ENCODE measurements around the gene CEACAM6. TPM values are rescaled to one million over a fixed set of nuclear protein-coding genes. Genes with fewer than 3 reads are reported as not detected.

Gene CEACAM6
- total RNA-seq, 2 donors from 2014 or later: not detected

DNA sequence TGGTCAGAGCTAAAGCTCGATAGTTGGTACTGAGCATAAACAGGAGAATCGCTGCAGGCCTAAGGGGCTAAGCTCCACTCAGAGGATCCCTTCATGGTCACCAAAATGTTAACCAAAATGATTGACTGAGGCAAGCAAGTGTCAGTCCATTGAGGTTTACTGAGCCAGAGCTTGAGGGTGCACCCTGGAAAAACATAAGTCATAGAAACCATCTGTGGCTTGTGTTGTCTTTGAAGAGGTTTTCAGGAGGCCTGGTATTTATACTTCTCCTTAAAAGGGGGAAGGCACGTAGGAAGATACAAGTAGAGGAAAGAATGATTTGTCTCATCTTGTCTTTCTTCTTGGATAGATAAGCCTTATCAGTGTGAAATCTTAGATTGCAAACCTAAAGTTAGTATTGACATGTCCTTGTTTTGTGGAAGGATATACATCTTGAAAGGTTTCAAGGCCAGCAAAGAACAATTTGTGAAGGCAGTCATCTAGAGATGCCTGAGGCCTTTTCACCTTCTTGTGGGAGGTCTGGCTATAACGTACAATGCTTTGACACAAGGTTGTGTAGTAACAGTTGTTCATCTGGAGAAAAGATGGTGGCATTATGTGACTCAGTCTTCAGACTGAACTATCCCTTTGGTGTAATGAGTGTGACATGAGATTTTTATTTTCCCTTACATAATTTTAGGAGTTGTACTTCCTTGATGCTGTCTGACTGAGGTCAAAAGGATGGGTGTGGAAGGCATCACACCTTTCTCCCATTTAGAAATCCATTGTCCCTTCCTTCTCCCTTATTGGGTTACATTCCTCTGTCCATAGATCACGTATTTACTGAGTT lies 14.7 kb upstream of the CEACAM6 start:
- no peaks in the 10 kb centered on the region for H3K9me3 ChIP-seq
- TF ChIP-seq, protein P1, sequence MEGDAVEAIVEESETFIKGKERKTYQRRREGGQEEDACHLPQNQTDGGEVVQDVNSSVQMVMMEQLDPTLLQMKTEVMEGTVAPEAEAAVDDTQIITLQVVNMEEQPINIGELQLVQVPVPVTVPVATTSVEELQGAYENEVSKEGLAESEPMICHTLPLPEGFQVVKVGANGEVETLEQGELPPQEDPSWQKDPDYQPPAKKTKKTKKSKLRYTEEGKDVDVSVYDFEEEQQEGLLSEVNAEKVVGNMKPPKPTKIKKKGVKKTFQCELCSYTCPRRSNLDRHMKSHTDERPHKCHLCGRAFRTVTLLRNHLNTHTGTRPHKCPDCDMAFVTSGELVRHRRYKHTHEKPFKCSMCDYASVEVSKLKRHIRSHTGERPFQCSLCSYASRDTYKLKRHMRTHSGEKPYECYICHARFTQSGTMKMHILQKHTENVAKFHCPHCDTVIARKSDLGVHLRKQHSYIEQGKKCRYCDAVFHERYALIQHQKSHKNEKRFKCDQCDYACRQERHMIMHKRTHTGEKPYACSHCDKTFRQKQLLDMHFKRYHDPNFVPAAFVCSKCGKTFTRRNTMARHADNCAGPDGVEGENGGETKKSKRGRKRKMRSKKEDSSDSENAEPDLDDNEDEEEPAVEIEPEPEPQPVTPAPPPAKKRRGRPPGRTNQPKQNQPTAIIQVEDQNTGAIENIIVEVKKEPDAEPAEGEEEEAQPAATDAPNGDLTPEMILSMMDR (IDR thresholded peaks at IDR 0.05): no peak
- H3K27ac ChIP-seq: no peak overlapping the region
- no peak overlapping the region for H3K4me3 ChIP-seq
- DNase-seq (ENCODE audit: low spot score) (no peak), ATAC-seq (ENCODE audit: insufficient number of reproducible peaks, low FRiP score, low read depth) (no peak)
- H3K27me3 ChIP-seq (replicated peaks; ENCODE audit: insufficient read depth): no peaks in the 10 kb centered on the region
- no peaks in the 10 kb centered on the region for H3K4me1 ChIP-seq (ENCODE audit: control insufficient read depth in 1 of 2, low read depth in 2 of 2)
- no peaks in the 10 kb centered on the region for H3K36me3 ChIP-seq

DNA sequence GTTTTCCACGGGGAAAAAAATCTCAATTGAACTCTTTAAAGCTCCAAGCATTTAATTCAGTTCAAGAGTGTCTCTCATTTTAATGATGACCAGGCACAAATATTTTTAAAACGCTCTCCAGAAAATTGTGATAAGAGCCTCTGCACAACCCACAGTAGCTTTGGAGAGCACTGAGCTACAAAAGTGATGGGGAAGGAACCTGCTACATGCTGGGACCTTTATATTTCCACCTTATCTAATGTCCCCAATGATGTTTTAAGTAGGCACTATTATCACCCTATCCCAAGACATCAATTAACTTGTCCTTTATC lies 14.1 kb upstream of the CEACAM6 start:
- Histone ChIP-seq H3K4me1 (ENCODE audit: control insufficient read depth in 1 of 2, low read depth in 2 of 2) (no peaks in the 10 kb centered on the region), H3K4me3 (no peak overlapping the region), H3K9me3 (no peaks in the 10 kb centered on the region), H3K27ac (no peak overlapping the region), H3K27me3 (replicated peaks; ENCODE audit: insufficient read depth) (no peaks in the 10 kb centered on the region), H3K36me3 (no peaks in the 10 kb centered on the region)
- TF ChIP-seq, protein P1 (IDR thresholded peaks at IDR 0.05): no peak
- no peak for DNase-seq (ENCODE audit: low spot score)
- no peak for ATAC-seq (ENCODE audit: insufficient number of reproducible peaks, low FRiP score, low read depth)

DNA sequence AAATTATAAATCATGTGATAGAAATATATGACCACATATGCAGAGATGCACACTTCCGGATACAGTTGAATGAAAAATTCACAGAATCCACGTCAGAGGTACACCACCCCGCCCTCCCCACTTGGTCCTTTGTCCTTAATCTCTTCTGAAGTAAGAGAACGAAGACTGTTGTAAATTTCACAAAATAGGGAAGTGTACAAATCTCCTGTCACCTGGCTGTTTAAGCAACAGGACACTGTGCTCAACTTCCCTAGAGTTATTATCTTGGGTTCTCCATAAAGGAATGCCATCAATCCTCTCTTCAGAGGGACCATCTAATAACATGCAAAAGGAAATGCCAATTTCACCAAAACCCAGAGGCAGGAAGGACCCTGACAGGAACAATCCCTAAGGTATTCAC lies 10.5 kb upstream of the CEACAM6 start:
- no peak overlapping the region for H3K4me3 ChIP-seq
- no peaks in the 10 kb centered on the region for H3K9me3 ChIP-seq
- TF ChIP-seq, protein P1 (IDR thresholded peaks at IDR 0.05): no peak
- H3K4me1 ChIP-seq (ENCODE audit: control insufficient read depth in 1 of 2, low read depth in 2 of 2): no peaks in the 10 kb centered on the region
- ATAC-seq (ENCODE audit: insufficient number of reproducible peaks, low FRiP score, low read depth) (no peak), DNase-seq (ENCODE audit: low spot score) (no peak)
- no peaks in the 10 kb centered on the region for H3K27me3 ChIP-seq (replicated peaks; ENCODE audit: insufficient read depth)
- H3K27ac ChIP-seq: no peak overlapping the region
- no peaks in the 10 kb centered on the region for H3K36me3 ChIP-seq

DNA sequence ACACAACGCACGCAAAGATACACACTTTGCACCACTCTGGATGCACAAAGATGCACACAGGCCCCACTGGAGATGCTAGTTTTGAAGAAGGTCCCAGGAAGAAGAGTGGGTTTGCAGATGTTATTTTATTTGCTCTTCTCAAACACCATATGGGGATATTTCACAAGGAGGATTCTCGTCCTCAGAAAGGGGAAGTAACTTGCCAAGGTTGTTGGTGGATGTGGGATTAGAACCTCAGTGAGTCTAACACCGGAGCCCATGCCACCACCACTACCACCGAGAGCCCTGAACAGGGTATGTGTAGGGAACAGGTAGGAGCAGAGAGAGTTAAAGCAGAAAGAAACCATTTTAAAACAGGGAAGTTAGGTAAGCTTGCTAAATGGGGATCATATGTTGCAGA lies 9.6 kb upstream of the CEACAM6 start:
- no peaks in the 10 kb centered on the region for H3K27me3 ChIP-seq (replicated peaks; ENCODE audit: insufficient read depth)
- no peak for ATAC-seq (ENCODE audit: insufficient number of reproducible peaks, low FRiP score, low read depth)

DNA sequence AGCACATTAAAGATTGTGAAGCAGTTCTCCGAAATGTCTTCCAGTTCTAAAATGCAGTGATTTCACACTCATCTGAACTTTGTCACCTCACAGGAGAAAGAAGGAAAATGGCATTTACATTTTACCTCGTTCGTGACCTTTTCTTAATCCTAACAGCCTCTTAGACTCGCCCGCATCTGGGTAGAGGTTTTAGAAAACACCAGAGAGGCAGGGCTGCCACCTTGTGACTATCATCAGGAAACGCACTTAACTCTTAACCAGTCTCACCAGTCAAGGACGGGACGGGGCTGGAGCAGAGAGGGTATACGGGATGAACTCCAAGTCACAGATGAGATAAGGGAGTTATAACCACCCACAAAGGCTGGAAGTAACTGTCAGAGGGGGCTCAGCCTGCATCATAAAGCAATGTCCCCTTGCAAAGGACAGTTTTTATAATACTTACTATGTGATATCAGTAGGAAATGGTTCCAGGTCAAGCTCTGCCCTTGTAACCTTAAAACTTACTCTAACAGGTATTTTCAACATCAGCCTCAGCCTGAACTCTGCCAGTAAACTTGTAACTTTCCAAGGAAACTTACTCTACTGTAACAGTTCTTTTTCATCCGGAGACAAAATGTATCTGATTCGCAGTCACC lies 8.6 kb upstream of the CEACAM6 start:
- TF ChIP-seq, protein P1 (IDR thresholded peaks at IDR 0.05): no peak
- ATAC-seq (ENCODE audit: insufficient number of reproducible peaks, low FRiP score, low read depth): no peak
- Histone ChIP-seq H3K27me3 (replicated peaks; ENCODE audit: insufficient read depth) (no peaks in the 10 kb centered on the region), H3K4me3 (no peak overlapping the region), H3K4me1 (ENCODE audit: control insufficient read depth in 1 of 2, low read depth in 2 of 2) (no peaks in the 10 kb centered on the region), H3K9me3 (no peaks in the 10 kb centered on the region), H3K27ac (no peak overlapping the region), H3K36me3 (no peaks in the 10 kb centered on the region)
- no peak for DNase-seq (ENCODE audit: low spot score)

More for the DNA sequence above, 9.6 kb upstream of the CEACAM6 start:
- H3K4me3 ChIP-seq: no peak overlapping the region
- H3K4me1 ChIP-seq (ENCODE audit: control insufficient read depth in 1 of 2, low read depth in 2 of 2): no peaks in the 10 kb centered on the region
- no peak for DNase-seq (ENCODE audit: low spot score)
- no peak overlapping the region for H3K27ac ChIP-seq
- no peaks in the 10 kb centered on the region for H3K9me3 ChIP-seq
- TF ChIP-seq, protein P1 (IDR thresholded peaks at IDR 0.05): no peak
- no peaks in the 10 kb centered on the region for H3K36me3 ChIP-seq
